OCI-LY1 (cell line): Measurements from ENCODE around the gene PCK1.

Experiments
- H2AFZ ChIP-seq: fragments of 200-600 bp; sonication (generic), shearing (Covaris generic); 2 replicates; pipeline ENCODE4 v1.6.0; 2014; ENCODE audit warnings: antibody characterized with exemption, mild to moderate bottlenecking, low read length
- H3F3A ChIP-seq: fragments of 200-600 bp; sonication (generic), shearing (Covaris generic); 2 replicates; pipeline ENCODE4 v1.6.0; 2014; ENCODE audit warnings: mild to moderate bottlenecking, antibody characterized with exemption, low read length, moderate library complexity; ENCODE audit not compliant: insufficient read depth
- H3K27ac ChIP-seq: fragments of 200-600 bp; sonication (generic); 2 replicates; pipeline ENCODE4 v1.5.1; 2014; ENCODE audit warnings: low read length, mixed run types, mild to moderate bottlenecking, low read depth; ENCODE audit not compliant: poor library complexity, severe bottlenecking
- H3K27me3 ChIP-seq: fragments of 200-600 bp; sonication (generic); 2 replicates; pipeline ENCODE4 v1.6.0; 2014; ENCODE audit warnings: antibody characterized with exemption, mild to moderate bottlenecking, low read length, moderate library complexity; ENCODE audit not compliant: insufficient read depth
- H3K36me3 ChIP-seq: fragments of 200-600 bp; sonication (generic); 2 replicates; pipeline ENCODE4 v1.6.1; 2014; ENCODE audit warnings: mild to moderate bottlenecking, antibody characterized with exemption, low read length, moderate library complexity, mixed read lengths; ENCODE audit not compliant: insufficient read depth
- H3K4me1 ChIP-seq: fragments of 200-600 bp; sonication (generic); 2 replicates; pipeline ENCODE4 v1.5.1; 2014; ENCODE audit warnings: mild to moderate bottlenecking, low read length, moderate library complexity; ENCODE audit not compliant: insufficient read depth, severe bottlenecking
- H3K4me2 ChIP-seq: fragments of 200-600 bp; sonication (generic), shearing (Covaris generic); 2 replicates; pipeline ENCODE4 v1.6.1; 2014; ENCODE audit warnings: low read length
- H3K4me3 ChIP-seq: fragments of 200-600 bp; sonication (generic); 2 replicates; pipeline ENCODE4 v1.5.1; 2014; ENCODE audit warnings: low read length, low read depth, mild to moderate bottlenecking, mixed read lengths; ENCODE audit not compliant: poor library complexity, severe bottlenecking
- H3K79me2 ChIP-seq: fragments of 200-600 bp; shearing (Covaris generic); 2 replicates; pipeline ENCODE4 v1.6.1; 2016; ENCODE audit warnings: mixed run types, low read length, mixed read lengths; ENCODE audit not compliant: insufficient read depth
- H3K9ac ChIP-seq: fragments of 200-600 bp; sonication (generic), shearing (Covaris generic); 2 replicates; pipeline ENCODE4 v1.6.1; 2014; ENCODE audit warnings: mild to moderate bottlenecking, low read length, mixed read lengths
- H3K9me2 ChIP-seq: fragments of 200-600 bp; sonication (generic), shearing (Covaris generic); 2 replicates; pipeline ENCODE4 v1.6.1; 2014; ENCODE audit warnings: low read depth, mild to moderate bottlenecking, low read length, mixed read lengths
- H3K9me3 ChIP-seq: fragments of 200-600 bp; shearing (Covaris generic); 2 replicates; pipeline ENCODE4 v1.6.1; 2014; ENCODE audit warnings: low read length, mixed read lengths
- H4K20me1 ChIP-seq: fragments of 200-600 bp; sonication (generic), shearing (Covaris generic); 2 replicates; pipeline ENCODE4 v1.6.0; 2016; ENCODE audit warnings: mild to moderate bottlenecking, low read length; ENCODE audit not compliant: insufficient read depth
- CTCF ChIP-seq: fragments of 200-600 bp; sonication (generic), shearing (Covaris generic); IDR thresholded peaks from 2 replicates; pipeline ENCODE4 v1.5.1; 2017; ENCODE audit warnings: mild to moderate bottlenecking, antibody characterized with exemption, low read length, moderate library complexity, mixed read lengths
- EZH2 ChIP-seq: fragments of 200-600 bp; sonication (generic), shearing (Covaris generic); IDR thresholded peaks from 2 replicates; pipeline ENCODE4 v1.8.0; 2017; ENCODE audit warnings: borderline replicate concordance, mixed run types, mild to moderate bottlenecking, antibody characterized with exemption, low read length, moderate library complexity, mixed read lengths

The PCK1 gene

DNA sequence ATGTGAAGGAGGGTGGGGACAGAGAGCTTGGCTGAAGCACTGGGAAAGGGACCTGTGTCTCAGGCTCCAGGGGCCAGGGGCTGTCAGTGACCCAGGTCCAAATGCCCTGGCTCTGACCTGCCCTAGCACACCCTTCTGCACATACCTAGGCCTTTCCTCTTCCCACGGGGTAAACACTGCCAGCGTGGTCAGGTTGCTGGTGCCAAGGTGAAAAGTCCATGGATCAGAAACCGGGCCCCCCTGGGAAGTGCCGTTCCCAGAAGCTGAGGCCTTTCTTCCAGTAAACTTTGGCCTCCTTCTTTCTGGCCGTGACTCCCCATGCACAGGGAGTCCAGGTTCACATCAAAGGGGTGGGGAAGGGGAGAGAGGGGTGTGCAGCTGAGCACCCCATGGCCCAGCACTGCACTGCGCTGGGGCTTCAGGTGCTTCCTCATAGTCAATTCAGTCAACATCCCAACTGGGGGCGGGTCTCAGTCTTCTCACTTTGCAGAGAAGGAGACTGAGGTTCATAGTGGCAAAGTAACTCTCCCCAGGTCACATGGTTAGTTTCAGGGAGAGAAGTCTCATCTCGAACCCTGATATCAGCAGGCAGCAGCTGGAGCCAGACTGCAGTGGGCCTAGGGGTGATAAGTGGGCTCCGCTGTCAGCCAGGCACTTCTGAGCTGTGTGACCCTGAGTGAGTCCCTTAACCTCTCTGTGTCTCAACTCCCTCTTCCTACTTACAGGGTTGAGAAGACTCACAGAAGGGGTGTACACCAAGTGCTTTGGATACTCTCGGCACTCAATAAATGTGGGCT lies 17.0 kb downstream of the PCK1 start:
- Histone ChIP-seq H3K4me3 (no peak overlapping the region), H2AFZ (no peak overlapping the region), H3F3A (no peaks in the 10 kb centered on the region), H3K27me3 (0 out of 2 replicates have a peak, but pooled peaks cover 3% of the 10 kb centered on the region), H3K79me2 (no peaks in the 10 kb centered on the region), H3K27ac (no peak overlapping the region), H3K9me3 (no peaks in the 10 kb centered on the region), H3K36me3 (no peaks in the 10 kb centered on the region), H3K9me2 (no peaks in the 10 kb centered on the region), H3K4me1 (no peaks in the 10 kb centered on the region), H3K9ac (no peak overlapping the region), H4K20me1 (no peaks in the 10 kb centered on the region), H3K4me2 (no peak overlapping the region)
- TF ChIP-seq EZH2 (no peak), CTCF (no peak)

DNA sequence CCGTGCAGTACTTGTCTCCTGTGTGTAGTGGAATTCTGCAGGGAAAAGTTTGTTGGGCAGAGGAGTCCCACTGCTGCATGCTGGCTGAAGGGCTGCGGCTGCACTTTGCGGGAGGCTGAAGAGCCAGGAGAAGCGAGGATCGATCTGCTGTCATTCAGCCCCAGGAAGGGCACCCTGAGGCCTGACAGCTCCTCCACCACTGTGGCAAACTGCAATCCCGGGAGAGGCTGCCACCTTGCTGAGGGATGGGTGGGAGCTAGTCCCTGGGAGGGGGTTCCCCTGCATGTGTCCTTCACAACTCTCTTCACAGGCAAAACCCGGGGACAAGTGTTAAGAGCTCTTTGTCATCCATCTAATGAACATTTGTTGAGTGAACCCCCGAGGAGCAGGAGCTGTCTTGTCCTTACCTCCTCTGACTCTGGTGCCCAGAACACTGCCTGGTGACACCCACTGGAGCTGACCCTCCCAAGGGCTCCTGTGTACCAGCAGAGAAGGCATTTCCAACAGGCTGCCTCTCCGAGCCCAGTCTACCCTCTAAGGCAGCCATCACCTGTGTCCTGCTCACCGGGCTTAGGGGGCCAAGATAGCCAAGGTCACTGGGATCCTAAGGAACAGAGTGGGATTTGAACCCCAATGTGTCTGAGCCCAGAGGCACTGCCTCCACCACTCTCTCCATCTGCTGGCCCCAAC lies 17.7 kb downstream of the PCK1 start:
- no peaks in the 10 kb centered on the region for H3K9me2 ChIP-seq
- no peak overlapping the region for H3K4me2 ChIP-seq
- H3F3A ChIP-seq = no peaks in the 10 kb centered on the region
- no peaks in the 10 kb centered on the region for H3K36me3 ChIP-seq
- no peak for TF ChIP-seq CTCF
- TF ChIP-seq EZH2 = no peak
- no peaks in the 10 kb centered on the region for H4K20me1 ChIP-seq
- no peaks in the 10 kb centered on the region for H3K4me1 ChIP-seq
- 0 out of 2 replicates have a peak, but pooled peaks cover 7% of the 10 kb centered on the region for H3K27me3 ChIP-seq
- no peak overlapping the region for H3K9ac ChIP-seq
- H3K4me3 ChIP-seq = no peak overlapping the region
- H2AFZ ChIP-seq = no peak overlapping the region
- no peaks in the 10 kb centered on the region for H3K9me3 ChIP-seq
- no peak overlapping the region for H3K27ac ChIP-seq
- H3K79me2 ChIP-seq = no peaks in the 10 kb centered on the region

- TF ChIP-seq CTCF = no peak
- TF ChIP-seq EZH2 = no peak
- Histone ChIP-seq H2AFZ (no peak overlapping the region), H3K36me3 (no peaks in the 10 kb centered on the region), H3K4me3 (no peak overlapping the region), H3K9me2 (no peaks in the 10 kb centered on the region), H4K20me1 (no peaks in the 10 kb centered on the region), H3K4me1 (no peaks in the 10 kb centered on the region), H3K9ac (no peak overlapping the region), H3K4me2 (no peak overlapping the region), H3F3A (no peaks in the 10 kb centered on the region), H3K79me2 (no peaks in the 10 kb centered on the region), H3K9me3 (no peaks in the 10 kb centered on the region), H3K27ac (no peak overlapping the region), H3K27me3 (0 out of 2 replicates have a peak, but pooled peaks cover 10% of the 10 kb centered on the region)
These were observed 18.5 kb downstream of the PCK1 start for GRCh38 chr20:57579331-57579897.
